NCI-H2081 treated with DMSO at 0.1 percent for 48 hours (cell line): ENCODE results near the gene APBA2.

ENCODE experiments used
- DNase-seq: peaks from one replicate; lab custom pipeline; 2025; lab: John Stamatoyannopoulos, UW

Gene APBA2

DNA sequence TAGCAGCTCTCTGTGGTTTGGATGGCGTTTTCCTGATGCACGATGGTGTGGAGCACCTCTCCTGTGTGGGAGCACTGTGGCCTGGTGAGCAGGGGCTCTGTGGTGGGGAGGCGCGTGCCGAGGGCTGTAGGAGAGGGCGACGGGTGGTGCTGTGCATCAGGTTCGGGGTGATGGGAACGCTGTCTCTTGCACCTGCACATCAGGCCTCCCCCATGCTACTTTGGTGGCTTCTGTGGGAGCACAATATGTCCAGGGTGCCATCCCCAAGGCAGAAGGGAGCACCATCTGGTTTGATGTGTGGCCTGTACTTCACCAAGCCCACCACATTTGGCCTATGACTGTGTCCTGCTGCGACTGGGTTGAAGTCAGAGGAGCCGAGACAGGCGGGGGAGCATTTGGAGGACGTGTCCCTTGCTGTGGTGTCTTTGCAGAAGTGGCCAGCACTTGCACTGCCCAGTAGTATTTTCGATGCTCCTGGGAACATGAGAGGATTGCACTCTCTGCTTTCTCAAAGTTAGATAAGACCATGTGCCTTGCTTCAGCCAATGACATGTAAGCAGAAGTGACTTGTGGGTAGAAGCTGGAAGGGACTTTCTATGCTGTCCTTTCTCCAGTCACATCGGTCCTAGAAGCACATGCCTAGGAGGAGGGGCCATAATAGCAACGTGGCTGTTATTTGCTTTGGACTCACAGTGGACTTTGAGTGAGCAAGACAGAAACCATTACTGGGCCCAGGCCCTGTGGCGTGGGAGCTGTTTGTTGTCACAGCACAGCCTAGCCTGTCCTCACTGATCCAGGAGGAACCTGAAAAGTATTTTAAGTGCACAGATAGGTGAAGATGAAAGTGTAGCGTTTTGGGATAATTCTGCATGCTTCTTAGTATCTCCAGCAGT lies 72.1 kb downstream of the APBA2 start:
- no peak for DNase-seq

DNA sequence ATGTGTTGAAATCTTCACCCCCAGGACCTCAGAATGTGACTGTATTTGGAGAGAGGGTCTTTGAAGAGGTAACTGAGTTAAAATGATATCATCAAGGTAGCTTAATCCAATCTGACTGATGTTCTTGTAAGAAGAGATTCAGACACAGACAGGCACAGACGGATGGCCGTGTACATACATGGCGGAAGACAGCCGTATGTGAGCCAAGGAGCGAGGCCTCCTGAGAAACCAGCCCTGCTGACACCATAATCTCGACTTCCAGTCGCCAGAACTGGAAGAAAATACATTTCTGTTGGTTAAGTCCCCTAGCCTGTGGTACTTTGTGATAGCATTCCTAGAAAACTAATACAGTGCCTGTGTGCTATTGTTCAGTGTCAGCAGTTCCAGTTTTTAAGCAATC lies 73.6 kb downstream of the APBA2 start:
- no peak for DNase-seq

DNA sequence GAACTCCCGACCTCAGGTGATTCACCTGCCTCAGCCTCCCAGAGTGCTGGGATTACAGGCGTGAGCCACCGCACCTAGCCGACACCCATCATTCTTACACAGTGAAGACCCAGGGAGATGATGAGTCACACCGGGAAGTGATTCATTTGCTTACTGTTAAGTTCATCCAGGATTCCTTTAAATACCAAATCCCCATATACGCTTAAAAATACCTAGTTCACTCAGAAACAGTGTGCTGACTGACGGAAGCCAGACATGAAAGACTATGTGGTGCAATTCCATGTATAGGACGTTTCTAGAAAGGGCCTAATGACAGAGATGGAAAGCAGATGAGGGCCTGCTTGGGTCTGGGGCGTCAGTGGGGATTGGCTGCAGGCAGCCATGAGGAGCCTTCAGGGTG lies 75.2 kb downstream of the APBA2 start:
- DNase-seq: no peak

DNA sequence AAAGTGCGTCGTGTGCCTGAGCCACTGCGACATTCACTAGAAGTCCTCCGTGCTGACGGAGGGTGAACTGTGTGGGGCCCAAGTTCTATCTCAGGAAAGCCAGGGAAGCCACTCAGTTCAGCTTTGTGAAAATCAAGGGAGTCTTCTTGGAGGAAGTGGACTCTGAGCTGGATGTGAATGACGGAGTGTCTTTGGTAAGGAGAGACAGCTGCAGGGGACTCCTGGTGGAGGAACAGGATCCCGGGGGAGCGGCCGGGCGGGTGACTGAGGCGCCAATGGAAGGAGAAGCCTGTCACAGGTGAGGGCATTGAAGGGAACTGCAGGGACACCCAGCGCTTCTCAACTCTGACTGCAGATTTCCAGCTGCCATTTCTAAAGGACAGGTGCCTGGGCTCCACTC lies 75.6 kb downstream of the APBA2 start:
- DNase-seq: no peak

DNA sequence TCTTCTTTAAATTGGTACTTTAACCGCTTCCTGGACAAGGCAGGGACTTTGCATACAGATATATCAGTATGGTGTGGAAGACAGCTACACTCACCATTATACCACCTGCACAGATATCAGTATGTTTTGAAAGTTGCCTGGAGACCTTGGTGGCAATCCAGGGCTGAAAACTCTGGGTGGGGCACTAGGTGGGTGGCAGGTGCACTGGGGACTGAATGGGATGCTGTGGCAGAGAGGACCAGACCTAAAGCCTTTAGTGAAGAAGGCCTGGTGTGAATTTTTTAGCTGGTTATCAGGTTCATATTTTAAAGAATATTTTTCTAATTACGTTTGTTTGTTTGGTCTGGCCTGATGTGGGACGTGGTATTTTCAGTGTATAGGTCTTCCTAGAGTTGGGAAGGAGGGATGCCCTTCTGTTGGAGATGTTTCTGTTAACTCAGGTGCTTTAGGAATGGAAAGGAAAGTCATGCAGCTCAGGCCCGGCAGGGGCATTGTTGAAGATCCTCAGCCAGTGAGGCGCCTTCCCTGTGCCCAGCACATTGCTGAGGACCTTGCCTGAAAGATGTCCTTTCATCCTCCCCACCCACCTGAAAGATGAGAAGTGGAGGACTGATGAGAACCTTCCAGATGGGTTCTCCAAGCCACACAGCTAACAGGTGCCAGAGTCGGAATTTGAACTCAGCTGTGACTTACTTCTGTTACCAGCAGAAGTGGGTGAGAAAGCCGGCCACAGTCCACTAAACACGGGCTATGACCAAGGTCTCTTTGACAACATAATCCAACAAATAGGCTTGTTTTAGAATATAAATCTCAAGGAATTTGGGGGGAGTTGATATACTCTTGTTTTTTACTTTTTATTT lies 77.3 kb downstream of the APBA2 start:
- no peak for DNase-seq

DNA sequence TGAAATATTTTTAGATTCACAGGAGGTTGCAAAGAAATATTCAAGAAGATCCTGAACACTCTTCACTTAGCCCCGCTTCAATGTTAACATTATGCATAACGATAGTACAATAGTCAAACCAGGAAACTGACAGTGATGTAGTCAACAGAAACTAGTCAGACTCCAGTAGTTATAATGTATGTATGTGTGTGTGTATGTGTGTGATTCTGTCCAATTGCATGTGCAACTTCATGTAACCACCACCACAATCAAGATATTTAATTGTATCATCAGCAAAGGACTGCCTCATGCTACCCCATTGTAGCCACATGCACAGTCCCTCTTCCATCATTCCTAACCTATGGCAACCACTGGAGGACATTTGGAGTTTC lies 77.9 kb downstream of the APBA2 start:
- no peak for DNase-seq

DNA sequence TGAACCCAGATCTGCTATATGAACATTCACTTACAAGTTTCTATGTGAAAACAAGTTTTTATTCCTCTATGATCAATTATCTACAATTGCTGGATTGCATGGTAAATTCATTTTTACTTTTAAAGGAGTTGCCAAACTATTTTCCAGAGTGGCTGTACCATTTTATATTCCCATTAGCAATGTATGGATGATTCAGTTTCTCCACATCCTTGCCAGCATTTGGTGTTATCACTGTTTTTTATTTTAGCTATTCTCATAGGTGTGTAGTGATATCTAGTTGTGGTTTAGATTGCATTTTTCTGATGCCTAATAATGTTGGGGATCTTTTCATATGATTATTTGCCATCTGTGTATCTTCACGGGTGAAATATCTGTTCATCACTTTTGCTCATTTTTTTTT lies 78.3 kb downstream of the APBA2 start:
- no peak for DNase-seq

DNA sequence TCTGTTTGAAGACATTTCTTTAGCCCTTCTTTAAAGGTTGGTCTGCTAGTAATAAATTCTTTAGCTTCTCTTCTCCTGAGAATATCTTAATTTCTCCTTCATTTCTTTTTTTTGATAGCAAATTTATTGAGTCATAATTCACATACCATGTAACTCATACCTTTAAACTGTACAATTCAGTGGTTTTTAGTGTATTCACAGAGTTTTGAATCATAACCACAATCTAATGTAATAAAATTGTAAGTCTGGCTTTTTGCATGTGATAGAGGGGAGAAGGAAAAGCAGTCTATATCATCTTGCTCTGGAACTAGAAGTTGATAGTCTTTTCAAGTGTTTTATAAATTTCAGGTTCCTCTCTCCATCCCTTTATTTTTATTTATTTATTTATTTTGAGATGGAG lies 81.3 kb downstream of the APBA2 start:
- DNase-seq: no peak

DNA sequence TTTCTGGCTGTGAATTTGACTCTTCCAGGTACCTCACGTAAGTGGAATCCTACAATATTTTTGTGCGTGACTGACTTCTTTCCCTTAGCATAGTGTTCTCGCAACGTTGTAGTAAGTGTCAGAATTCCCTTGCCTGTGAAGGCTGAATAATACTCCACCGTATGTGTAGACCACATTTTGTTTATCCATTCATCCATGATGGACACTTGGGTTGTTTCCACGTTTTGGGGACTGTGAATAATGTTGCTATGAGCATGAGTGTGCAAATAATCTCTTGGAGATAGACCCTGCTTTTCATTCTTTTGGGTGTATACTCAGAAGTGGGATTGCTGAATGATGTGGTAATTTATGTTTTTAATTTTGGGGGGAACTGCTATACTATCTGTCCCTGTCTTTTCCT lies 82.2 kb downstream of the APBA2 start:
- DNase-seq: no peak

DNA sequence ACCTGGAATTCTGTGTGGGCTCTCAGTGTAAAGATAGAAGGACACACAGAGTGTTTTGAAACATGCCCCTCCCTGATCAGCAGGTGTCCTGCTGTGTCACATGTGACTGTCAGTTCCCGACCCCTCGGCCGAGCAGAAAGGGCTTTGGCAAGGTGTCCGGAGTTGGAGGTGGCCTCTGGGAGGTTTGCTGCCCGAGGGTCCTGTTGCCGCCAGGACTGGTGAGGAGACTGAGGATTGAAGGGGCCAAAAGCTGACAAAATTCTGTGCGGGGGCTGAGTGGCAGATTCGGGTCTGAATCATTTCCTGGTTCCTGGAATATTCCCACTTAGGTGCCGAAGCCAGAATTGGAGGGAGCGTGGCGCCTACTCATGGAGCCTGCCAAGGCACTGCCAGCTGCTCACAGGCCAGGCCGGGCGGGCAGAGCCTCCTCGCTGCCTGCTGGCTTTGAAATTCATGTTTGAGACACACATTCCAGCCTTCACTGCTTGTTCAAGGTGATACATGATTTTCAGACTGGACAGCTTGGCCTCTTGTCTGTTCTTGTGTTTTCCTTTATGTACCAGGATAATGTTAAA lies 83.8 kb downstream of the APBA2 start:
- no peak for DNase-seq

DNA sequence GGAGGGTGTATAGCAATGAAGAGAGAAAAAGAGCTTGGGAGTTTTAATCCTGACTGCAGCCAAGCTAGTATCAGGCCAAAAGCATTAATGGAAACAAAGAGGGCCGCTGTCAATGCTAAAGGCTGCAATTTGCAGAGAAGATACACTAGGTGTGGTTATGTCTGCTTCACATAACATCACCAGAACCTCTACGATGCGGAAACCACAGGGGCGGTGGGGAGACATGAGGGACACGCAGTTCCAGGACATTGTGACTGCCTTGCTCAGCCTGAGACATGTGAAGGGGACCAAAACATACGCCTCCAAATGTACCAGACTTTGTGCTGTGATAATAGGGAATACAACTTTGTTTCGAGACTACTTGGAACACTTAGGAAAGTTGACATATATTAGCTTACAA lies 88.4 kb downstream of the APBA2 start:
- no peak for DNase-seq

DNA sequence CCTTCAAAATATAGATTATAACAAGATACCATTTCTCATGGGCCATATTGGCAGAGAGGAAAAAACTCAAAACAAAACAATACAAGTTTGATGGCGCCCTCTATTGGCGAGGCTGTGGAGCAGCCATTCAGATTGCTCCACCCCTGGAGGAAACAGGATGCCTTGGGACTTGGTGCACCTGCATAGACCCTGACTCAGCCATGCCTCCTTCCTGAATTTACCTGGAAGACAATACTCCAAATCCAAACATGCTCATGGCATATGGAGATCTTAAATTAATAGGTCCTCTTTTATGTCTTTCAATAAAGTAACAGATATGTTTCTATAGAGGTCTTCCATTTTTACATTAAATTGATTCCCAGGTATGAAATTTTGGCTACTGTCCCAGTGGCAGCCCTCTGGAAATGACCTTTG lies 90.0 kb downstream of the APBA2 start:
- DNase-seq: peak; percentile 4

DNA sequence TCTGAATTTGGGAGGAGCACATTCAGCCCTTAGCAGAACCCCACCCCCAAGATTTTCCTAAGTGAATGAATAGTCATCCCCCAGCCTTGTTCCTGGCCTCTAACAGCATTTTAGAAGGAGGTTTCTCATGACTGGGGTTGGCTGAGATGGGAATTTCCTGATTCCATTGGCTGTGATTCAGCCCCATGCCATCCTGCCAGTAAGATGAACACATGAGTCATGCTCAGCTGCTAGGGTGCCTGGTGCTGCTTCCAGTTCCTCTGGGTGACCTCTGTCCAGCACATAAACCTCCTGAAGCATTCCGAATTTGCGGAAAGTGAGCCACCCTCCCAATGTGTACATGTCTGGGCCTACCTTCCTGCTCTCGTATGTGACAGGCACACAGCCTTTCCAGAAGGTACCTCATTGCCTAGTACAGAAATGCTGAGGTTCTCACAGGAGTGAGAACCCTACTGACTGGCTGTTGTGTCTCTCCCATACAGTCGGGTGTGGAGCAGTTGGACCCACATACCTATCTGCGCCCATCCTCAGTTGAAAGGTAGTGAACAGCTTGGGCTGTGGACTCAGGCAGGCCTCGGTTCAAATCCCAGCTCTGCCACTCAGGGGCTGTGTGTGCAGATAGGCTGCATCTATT lies 91.7 kb downstream of the APBA2 start:
- no peak for DNase-seq

DNA sequence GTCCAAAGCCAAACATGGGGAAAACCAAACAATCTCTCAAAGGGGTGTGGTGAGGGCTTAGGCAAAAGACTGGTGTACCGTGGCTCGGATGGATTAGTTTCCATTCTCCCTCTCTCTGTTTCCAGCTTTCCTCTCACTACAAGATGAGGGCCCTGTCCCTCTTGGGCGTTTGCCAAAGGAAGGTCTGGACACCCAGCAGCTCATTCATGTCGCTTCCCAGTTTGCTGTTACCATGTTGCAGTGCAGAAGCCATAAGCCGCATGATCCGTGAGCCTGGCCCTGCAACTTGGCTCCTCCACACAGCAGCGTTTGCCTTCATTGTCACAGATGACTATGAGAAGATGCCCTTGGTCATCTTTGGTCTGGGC lies 92.2 kb downstream of the APBA2 start:
- no peak for DNase-seq

DNA sequence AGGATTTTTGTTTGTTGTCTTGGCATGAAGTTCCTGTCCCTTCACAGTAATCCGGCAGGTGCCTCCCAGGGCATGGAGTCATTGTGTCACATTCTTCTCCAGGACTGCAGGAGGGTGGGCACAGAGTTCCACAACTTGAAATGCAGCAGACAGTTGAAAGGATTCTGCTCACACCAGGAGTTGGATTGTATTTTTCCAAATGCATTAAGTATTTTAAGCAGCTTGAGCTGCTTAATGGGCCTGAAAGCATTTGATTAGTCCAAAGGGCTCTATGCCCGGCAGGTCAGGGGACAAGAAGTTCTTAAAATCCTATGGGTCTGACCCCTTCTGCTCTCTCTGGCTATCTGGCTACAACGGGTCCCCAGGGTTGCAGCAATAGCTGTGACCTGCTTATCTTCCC lies 92.9 kb downstream of the APBA2 start:
- DNase-seq: no peak

DNA sequence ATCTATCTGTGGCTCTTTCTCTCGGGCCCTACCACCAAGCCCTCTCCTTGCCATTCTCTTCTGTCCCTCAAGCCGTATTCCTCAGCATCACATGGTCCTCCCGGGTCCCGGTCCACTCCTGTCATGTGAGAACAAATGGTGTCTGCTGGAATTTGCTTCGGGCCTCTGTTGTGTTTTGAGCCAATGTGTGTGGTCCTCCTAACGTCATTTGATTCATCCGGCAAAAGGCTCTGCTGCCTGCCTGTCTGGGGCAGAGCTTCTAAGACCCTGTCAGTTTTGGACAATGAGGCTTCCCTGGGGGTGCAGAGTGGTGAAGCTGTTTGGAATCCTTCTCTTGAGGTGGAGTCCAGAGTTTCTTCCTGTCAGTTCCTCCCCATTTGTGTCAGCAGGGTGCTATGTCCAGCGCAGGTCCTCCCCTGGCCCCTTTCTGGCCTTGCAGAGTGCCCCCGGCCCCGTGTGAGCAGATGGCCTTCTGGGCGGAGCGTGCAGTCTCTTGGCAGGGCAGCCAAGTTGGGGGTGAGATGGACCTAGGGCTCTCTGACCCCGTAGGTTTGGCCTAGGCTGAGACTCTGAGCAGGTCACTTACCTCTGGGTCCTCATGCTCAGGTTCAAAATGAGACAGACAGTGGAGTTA lies 93.6 kb downstream of the APBA2 start:
- no peak for DNase-seq

DNA sequence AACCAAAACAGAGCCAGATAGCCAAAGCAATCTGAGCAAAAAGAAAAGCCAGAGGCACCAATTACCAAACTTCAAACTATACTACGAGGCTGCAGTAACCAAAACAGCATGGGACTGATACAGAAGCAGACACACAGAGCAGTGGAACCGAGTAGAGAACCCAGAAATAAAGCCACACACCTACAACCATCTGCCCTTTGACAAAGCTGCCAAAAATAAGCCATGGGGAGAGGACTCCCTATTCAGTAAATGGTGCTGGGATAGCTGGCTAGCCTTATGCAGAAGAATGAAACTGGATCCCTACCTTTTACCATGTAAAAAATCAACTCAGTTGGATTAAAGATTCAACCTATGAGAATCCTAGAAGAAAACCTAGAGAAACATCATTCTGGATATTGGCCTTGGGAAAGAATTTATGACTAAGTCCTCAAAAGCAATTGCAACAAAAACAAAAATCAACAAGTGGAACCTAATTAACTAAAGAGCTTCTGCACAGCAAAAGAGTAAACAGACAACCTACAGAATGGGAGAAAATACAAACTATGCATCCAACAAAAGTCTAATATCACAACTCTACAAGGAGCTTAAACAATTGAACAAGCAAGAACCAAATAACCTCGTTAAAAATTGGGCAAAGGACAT lies 95.1 kb downstream of the APBA2 start:
- no peak for DNase-seq

DNA sequence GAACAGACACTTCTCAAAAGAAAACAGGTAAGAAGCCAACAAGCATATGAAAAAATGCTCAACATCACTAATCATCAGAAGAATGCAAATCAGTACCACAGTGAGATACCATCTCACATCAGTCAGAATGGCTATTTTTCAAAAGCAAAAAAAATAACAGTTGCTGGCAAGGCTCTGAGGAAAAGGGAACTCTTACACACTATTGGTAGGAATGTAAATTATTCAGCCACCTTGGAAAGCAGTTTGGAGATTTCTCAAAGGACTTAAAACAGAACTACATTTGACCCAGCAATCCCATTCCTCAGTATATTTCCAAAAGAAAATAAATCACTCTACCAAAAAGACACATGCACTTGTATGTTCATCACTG lies 95.6 kb downstream of the APBA2 start:
- DNase-seq: no peak

DNA sequence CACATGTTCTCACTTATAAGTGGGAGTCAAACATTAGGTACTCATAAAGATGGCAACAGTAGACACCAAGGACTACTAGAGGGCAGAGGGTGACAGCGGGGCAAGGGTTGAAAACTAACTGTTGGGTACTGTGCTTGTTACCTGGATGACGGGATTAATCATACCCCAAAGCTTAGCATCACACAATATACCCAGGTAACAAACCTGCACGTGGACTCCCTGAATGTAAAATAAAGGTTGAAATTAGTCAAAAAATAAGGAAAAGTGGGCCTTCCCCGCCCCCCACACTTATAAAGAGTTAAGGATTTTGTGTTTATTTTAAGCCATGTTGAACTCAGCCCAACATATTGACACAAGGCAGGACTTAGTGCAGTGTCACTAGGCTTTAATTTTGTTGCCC lies 96.1 kb downstream of the APBA2 start:
- DNase-seq: no peak

DNA sequence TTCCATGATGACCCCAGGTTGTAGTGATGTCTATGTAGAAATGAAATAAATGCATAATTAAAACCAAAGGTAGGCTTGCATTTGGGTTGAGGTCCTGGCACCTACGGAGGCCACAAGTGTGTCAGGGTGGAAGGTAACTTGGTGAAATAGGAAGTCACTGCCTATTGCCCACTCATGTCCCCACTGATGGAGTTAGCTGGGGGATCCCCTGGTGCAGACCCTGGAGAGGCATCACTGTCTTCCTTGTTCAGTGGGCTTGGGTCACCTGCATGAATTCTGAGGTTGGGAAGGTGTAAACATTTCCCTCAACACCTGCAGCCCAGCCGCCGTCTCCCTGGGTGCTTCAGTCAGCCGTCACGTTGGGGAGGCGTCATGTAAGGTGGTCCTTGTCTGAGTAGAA lies 97.1 kb downstream of the APBA2 start:
- no peak for DNase-seq

DNA sequence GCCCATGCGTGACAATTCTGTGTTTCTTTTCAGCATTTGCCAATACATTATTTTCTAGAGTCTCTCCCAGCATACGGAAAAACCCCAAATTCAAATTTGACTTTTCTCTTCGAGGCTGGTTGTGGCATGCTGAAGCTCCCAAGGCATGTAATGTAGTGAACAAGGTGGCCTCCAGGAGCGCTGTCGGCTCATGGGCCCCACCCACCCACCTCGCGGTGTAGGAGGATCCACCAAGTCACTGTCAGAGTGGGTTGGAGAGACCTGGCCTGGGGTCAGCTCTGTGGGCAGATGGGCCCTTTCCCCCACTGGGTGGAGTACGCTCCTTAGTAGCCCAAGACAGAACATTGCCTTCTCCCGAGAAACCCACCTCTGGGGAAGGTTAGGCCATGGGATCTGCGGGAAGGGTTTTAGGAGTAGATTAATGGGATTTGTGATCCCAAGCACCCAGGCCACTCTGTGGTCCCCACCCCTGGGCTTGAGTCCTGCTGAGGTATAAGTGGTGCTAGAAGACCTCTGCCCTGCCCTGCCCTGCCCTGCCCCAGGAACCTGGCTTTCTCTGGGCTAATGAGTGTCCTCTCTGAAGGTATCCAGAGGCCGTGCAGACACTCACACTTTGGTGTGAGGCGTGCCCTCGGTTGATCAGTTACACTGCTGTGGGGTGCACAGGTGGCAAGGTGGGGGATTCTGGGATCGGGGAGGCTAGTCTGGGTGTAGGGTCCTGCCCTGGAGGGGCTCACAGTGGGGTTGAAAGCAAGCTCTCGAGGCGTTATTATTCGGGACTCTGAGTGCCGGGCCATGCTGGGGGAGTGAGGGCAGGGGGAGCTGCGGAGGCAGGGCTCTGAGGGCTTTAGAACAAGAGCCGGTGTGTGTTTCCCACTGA lies 97.9 kb downstream of the APBA2 start:
- no peak for DNase-seq
